ENCODE results near the gene ZFR. TPM values are rescaled to one million over a fixed set of nuclear protein-coding genes. Genes with fewer than 3 reads are reported as not detected.
"Not testable (repeated sequence)": the region's sequence is repeated elsewhere in the genome, so short reads cannot be mapped to it uniquely, and the experiment has no call there.

The ZFR gene
- total RNA-seq, 8 experiments from 2014 or later = 72.5 to 116 (median 88.7) TPM

GRCh38 chr5:32422697-32423096 is 21.8 kb downstream of the ZFR start:
- Histone ChIP-seq H3K27ac (no peak overlapping the region), H3K4me3 (no peak overlapping the region), H3K4me1 (replicated peaks in 1 of 2) (peaks cover 0 to 9% of the 10 kb centered on the region in 2 donors)
- in situ Hi-C loops (cut with MboI; ENCODE audit: low pct_unique_long_range_greater_than_20kb in 2 of 9, low sequenced_read_pairs in 9 of 9, unreplicated experiment in 9 of 9) = no loop called here
- ATAC-seq (replicated peaks in 6 of 8) = no peak
- 71 to 100% (median 96%) methylated on average over 1 to 4 of the region's 4 CpGs; no CpG with 5 or more reads in 1 of the 10 experiments for WGBS, 10 experiments

GRCh38 chr5:32421075-32421474 is 23.5 kb downstream of the ZFR start:
- H3K27ac ChIP-seq = no peak overlapping the region
- ATAC-seq (replicated peaks in 6 of 8) = no peak
- peaks cover 0 to 9% of the 10 kb centered on the region in 2 donors for H3K4me1 ChIP-seq (replicated peaks in 1 of 2)
- in situ Hi-C loops (cut with MboI; ENCODE audit: low pct_unique_long_range_greater_than_20kb in 2 of 9, low sequenced_read_pairs in 9 of 9, unreplicated experiment in 9 of 9) = no loop called here
- H3K4me3 ChIP-seq = no peak overlapping the region

GRCh38 chr5:32420506-32420905 is 24.0 kb downstream of the ZFR start:
- in situ Hi-C loops (cut with MboI; ENCODE audit: low pct_unique_long_range_greater_than_20kb in 2 of 9, low sequenced_read_pairs in 9 of 9, unreplicated experiment in 9 of 9) = no loop called here
- Histone ChIP-seq H3K27ac (no peak overlapping the region), H3K4me1 (replicated peaks in 1 of 2) (peaks cover 0 to 9% of the 10 kb centered on the region in 2 donors), H3K4me3 (no peak overlapping the region)
- ATAC-seq (replicated peaks in 6 of 8) = peak in 3 of 8 experiments; percentile 54 to 75 (median 64)
- 8 to 89% (median 63%) methylated on average over 1 of the region's 1 CpG; no CpG with 5 or more reads in 6 of the 10 experiments for WGBS, 10 experiments

- WGBS, 10 experiments = 0 to 100% (median 85%) methylated on average over 1 to 2 of the region's 2 CpGs; no CpG with 5 or more reads in 2 of the 10 experiments
- in situ Hi-C loops (cut with MboI; ENCODE audit: low pct_unique_long_range_greater_than_20kb in 2 of 9, low sequenced_read_pairs in 9 of 9, unreplicated experiment in 9 of 9) = no loop called here
- peak in 1 of 8 experiments; percentile 42 for ATAC-seq (replicated peaks in 6 of 8)
- no peak overlapping the region for H3K27ac ChIP-seq
- H3K4me3 ChIP-seq = no peak overlapping the region
- H3K4me1 ChIP-seq (replicated peaks in 1 of 2) = peaks cover 0 to 9% of the 10 kb centered on the region in 2 donors
Measured at GRCh38 chr5:32419791-32420190, 24.7 kb downstream of the ZFR start.

- Histone ChIP-seq H3K4me1 (replicated peaks in 1 of 2) (no peaks in the 10 kb centered on the region), H3K27ac (no peak overlapping the region), H3K4me3 (no peak overlapping the region)
- 90 to 100% (median 100%) methylated on average over 1 to 3 of the region's 3 CpGs; no CpG with 5 or more reads in 2 of the 10 experiments for WGBS, 10 experiments
- in situ Hi-C loops (cut with MboI; ENCODE audit: low pct_unique_long_range_greater_than_20kb in 2 of 9, low sequenced_read_pairs in 9 of 9, unreplicated experiment in 9 of 9) = no loop called here
- ATAC-seq (replicated peaks in 6 of 8) = no peak
Measured at GRCh38 chr5:32413466-32414263, 30.9 kb downstream of the ZFR start.

- H3K27ac ChIP-seq = no peak overlapping the region
- no peak for ATAC-seq (replicated peaks in 6 of 8)
- in situ Hi-C loops (cut with MboI; ENCODE audit: low pct_unique_long_range_greater_than_20kb in 2 of 9, low sequenced_read_pairs in 9 of 9, unreplicated experiment in 9 of 9) = no loop called here
- no peak overlapping the region for H3K4me3 ChIP-seq
- H3K4me1 ChIP-seq (replicated peaks in 1 of 2) = no peaks in the 10 kb centered on the region
Measured at GRCh38 chr5:32410630-32411029, 33.9 kb downstream of the ZFR start.

GRCh38 chr5:32406650-32407049 is 37.9 kb downstream of the ZFR start:
- 75 to 100% (median 100%) methylated on average over 1 to 2 of the region's 2 CpGs; no CpG with 5 or more reads in 1 of the 10 experiments for WGBS, 10 experiments
- in situ Hi-C loops (cut with MboI; ENCODE audit: low pct_unique_long_range_greater_than_20kb in 2 of 9, low sequenced_read_pairs in 9 of 9, unreplicated experiment in 9 of 9) = no loop called here
- ATAC-seq (replicated peaks in 6 of 8) = no peak
- Histone ChIP-seq H3K27ac (no peak overlapping the region), H3K4me1 (replicated peaks in 1 of 2) (no peaks in the 10 kb centered on the region), H3K4me3 (no peak overlapping the region)

- no peak overlapping the region for H3K27ac ChIP-seq
- 87 to 100% (median 100%) methylated on average over 1 to 5 of the region's 5 CpGs; no CpG with 5 or more reads in 3 of the 10 experiments for WGBS, 10 experiments
Measured at GRCh38 chr5:32405507-32405906, 39.0 kb downstream of the ZFR start.

GRCh38 chr5:32403760-32404159 is 40.8 kb downstream of the ZFR start:
- H3K4me3 ChIP-seq = no peak overlapping the region
- in situ Hi-C loops (cut with MboI; ENCODE audit: low pct_unique_long_range_greater_than_20kb in 2 of 9, low sequenced_read_pairs in 9 of 9, unreplicated experiment in 9 of 9) = no loop called here
- no peak overlapping the region for H3K27ac ChIP-seq
- no peaks in the 10 kb centered on the region for H3K4me1 ChIP-seq (replicated peaks in 1 of 2)
- no peak for ATAC-seq (replicated peaks in 6 of 8)
- 71 to 100% (median 93%) methylated on average over 1 to 6 of the region's 6 CpGs for WGBS, 10 experiments

More at GRCh38 chr5:32405507-32405906, 39.0 kb downstream of the ZFR start:
- no peak for ATAC-seq (replicated peaks in 6 of 8)
- H3K4me3 ChIP-seq = no peak overlapping the region
- H3K4me1 ChIP-seq (replicated peaks in 1 of 2) = no peaks in the 10 kb centered on the region
- in situ Hi-C loops (cut with MboI; ENCODE audit: low pct_unique_long_range_greater_than_20kb in 2 of 9, low sequenced_read_pairs in 9 of 9, unreplicated experiment in 9 of 9) = no loop called here

GRCh38 chr5:32400401-32400800 is 44.1 kb downstream of the ZFR start:
- H3K27ac ChIP-seq = no peak overlapping the region
- H3K4me3 ChIP-seq = no peak overlapping the region
- in situ Hi-C loops (cut with MboI; ENCODE audit: low pct_unique_long_range_greater_than_20kb in 2 of 9, low sequenced_read_pairs in 9 of 9, unreplicated experiment in 9 of 9) = no loop called here
- ATAC-seq (replicated peaks in 6 of 8) = no peak
- 80% methylated on average over 1 of the region's 1 CpG; no CpG with 5 or more reads in 8 of the 10 experiments for WGBS, 10 experiments
- no peaks in the 10 kb centered on the region for H3K4me1 ChIP-seq (replicated peaks in 1 of 2)

GRCh38 chr5:32398754-32399153 is 45.8 kb downstream of the ZFR start:
- H3K27ac ChIP-seq; H3K4me3 ChIP-seq; H3K4me1 ChIP-seq (replicated peaks in 1 of 2); ATAC-seq (replicated peaks in 6 of 8); in situ Hi-C loops (cut with MboI; ENCODE audit: low pct_unique_long_range_greater_than_20kb in 2 of 9, low sequenced_read_pairs in 9 of 9, unreplicated experiment in 9 of 9): not testable (repeated sequence)
- 92 to 100% (median 100%) methylated on average over 1 to 10 of the region's 10 CpGs; no CpG with 5 or more reads in 2 of the 10 experiments for WGBS, 10 experiments

- 90 to 100% (median 97%) methylated on average over 3 to 4 of the region's 4 CpGs for WGBS, 10 experiments
Measured at GRCh38 chr5:32394981-32395380, 49.6 kb downstream of the ZFR start.

GRCh38 chr5:32392039-32392438 is 52.5 kb downstream of the ZFR start:
- H3K4me3 ChIP-seq = no peak overlapping the region
- no peak for ATAC-seq (replicated peaks in 6 of 8)

More at GRCh38 chr5:32394981-32395380, 49.6 kb downstream of the ZFR start:
- Histone ChIP-seq H3K4me3 (no peak overlapping the region), H3K4me1 (replicated peaks in 1 of 2) (peaks cover 0 to 10% of the 10 kb centered on the region in 2 donors), H3K27ac (no peak overlapping the region)
- ATAC-seq (replicated peaks in 6 of 8) = no peak
- in situ Hi-C loops (cut with MboI; ENCODE audit: low pct_unique_long_range_greater_than_20kb in 2 of 9, low sequenced_read_pairs in 9 of 9, unreplicated experiment in 9 of 9) = no loop called here

More at GRCh38 chr5:32392039-32392438, 52.5 kb downstream of the ZFR start:
- in situ Hi-C loops (cut with MboI; ENCODE audit: low pct_unique_long_range_greater_than_20kb in 2 of 9, low sequenced_read_pairs in 9 of 9, unreplicated experiment in 9 of 9) = no loop called here
- H3K27ac ChIP-seq = no peak overlapping the region
- WGBS, 10 experiments = 48 to 100% (median 82%) methylated on average over 1 to 3 of the region's 3 CpGs
- H3K4me1 ChIP-seq (replicated peaks in 1 of 2) = peaks cover 0 to 10% of the 10 kb centered on the region in 2 donors
